ENCODE measurements around the gene CALHM4.

Gene CALHM4

GRCh38 chr6:116556065-116556464, 2.5 kb downstream of the CALHM4 start:
- no peak for TF ChIP-seq CTCF (IDR thresholded peaks at IDR 0.05; ENCODE audit: low read length, missing control alignments)
- peak; percentile 73 for DNase-seq (ENCODE audit: low read depth)
- no peak overlapping the region for H3K4me3 ChIP-seq (replicated peaks; ENCODE audit: low read depth, low read length)

- no peak for TF ChIP-seq CTCF (IDR thresholded peaks at IDR 0.05; ENCODE audit: low read length, missing control alignments)
- DNase-seq (ENCODE audit: low read depth): no peak
- H3K4me3 ChIP-seq (replicated peaks; ENCODE audit: low read depth, low read length): no peak overlapping the region
These were observed 3.4 kb downstream of the CALHM4 start for GRCh38 chr6:116556814-116557415.

- no peak overlapping the region for H3K4me3 ChIP-seq (replicated peaks; ENCODE audit: low read depth, low read length)
- peak; percentile 98 for DNase-seq (ENCODE audit: low read depth)
- no peak for TF ChIP-seq CTCF (IDR thresholded peaks at IDR 0.05; ENCODE audit: low read length, missing control alignments)
These were observed 4.3 kb downstream of the CALHM4 start for GRCh38 chr6:116557893-116558292.

- no peak for TF ChIP-seq CTCF (IDR thresholded peaks at IDR 0.05; ENCODE audit: low read length, missing control alignments)
- DNase-seq (ENCODE audit: low read depth): no peak
- H3K4me3 ChIP-seq (replicated peaks; ENCODE audit: low read depth, low read length): no peak overlapping the region
These were observed 6.6 kb downstream of the CALHM4 start for GRCh38 chr6:116560130-116560529.

GRCh38 chr6:116561377-116562018, 7.9 kb downstream of the CALHM4 start:
- H3K4me3 ChIP-seq (replicated peaks; ENCODE audit: low read depth, low read length): no peak overlapping the region
- DNase-seq (ENCODE audit: low read depth): peak; percentile 87
- TF ChIP-seq CTCF (IDR thresholded peaks at IDR 0.05; ENCODE audit: low read length, missing control alignments): peak; percentile 96

- no peak for TF ChIP-seq CTCF (IDR thresholded peaks at IDR 0.05; ENCODE audit: low read length, missing control alignments)
- H3K4me3 ChIP-seq (replicated peaks; ENCODE audit: low read depth, low read length): no peak overlapping the region
- no peak for DNase-seq (ENCODE audit: low read depth)
These were observed 8.5 kb downstream of the CALHM4 start for GRCh38 chr6:116562019-116562403.

- DNase-seq (ENCODE audit: low read depth): peak; percentile 64
- no peak for TF ChIP-seq CTCF (IDR thresholded peaks at IDR 0.05; ENCODE audit: low read length, missing control alignments)
- no peak overlapping the region for H3K4me3 ChIP-seq (replicated peaks; ENCODE audit: low read depth, low read length)
These were observed 9.1 kb downstream of the CALHM4 start for GRCh38 chr6:116562614-116563013.

Measured in fibroblast of pulmonary artery (primary cell).